ENCODE results near the gene ZMIZ2. TPM values are rescaled to one million over a fixed set of nuclear protein-coding genes. Genes with fewer than 3 reads are reported as not detected.

ZMIZ2 gene
- total RNA-seq, 1 experiment from 2014 or later, result 100 TPM

DNA sequence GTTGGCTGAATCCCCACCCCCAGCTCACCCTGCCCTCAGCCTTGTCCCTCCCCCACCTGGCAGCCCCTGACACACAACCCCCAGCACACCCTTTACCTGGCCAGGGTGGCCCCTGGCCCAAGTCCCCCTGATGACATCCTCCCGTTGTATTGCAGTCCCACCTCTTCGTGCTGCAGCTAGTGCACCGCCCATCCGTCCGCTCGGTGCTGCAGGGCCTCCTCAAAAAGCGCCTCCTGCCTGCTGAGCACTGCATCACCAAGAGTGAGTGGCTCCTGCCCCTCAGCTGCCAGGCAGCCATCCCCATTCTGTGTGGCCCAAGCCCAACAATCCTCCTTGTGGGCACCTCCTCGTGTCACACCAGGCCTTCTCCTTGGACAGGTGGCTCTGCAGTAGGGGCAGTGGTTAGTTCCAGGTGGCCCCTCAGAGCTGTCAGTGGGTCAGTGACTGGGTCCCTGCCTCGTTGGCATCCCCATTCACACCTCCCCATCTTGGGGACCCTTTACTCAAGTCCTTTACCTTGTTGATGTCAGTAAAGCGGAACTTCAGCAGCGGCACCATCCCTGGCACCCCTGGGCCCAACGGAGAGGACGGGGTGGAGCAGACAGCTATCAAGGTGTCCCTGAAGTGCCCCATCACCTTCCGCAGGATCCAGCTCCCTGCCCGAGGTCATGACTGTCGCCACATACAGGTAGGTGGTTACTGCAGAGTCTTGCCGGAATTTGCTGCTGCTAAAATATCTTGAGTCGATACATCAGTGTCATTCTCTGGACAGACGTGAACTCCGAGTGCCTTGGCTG is 14.3 kb downstream of the ZMIZ2 start:
- CTCF ChIA-PET, result no interaction called here
- H3K36me3 Mint-ChIP-seq (ENCODE audit: insufficient read depth, unreplicated experiment), result peaks cover 86% of the 10 kb centered on the region
- POLR2A ChIA-PET, result no interaction called here
- intact Hi-C loops (cut with micrococcal nuclease), result no loop called here
- H3K4me1 Mint-ChIP-seq (ENCODE audit: insufficient read depth, unreplicated experiment), result peaks cover 4% of the 10 kb centered on the region
- no peak overlapping the region for H3K4me3 Mint-ChIP-seq (ENCODE audit: unreplicated experiment)
- TF ChIP-seq, protein P1, sequence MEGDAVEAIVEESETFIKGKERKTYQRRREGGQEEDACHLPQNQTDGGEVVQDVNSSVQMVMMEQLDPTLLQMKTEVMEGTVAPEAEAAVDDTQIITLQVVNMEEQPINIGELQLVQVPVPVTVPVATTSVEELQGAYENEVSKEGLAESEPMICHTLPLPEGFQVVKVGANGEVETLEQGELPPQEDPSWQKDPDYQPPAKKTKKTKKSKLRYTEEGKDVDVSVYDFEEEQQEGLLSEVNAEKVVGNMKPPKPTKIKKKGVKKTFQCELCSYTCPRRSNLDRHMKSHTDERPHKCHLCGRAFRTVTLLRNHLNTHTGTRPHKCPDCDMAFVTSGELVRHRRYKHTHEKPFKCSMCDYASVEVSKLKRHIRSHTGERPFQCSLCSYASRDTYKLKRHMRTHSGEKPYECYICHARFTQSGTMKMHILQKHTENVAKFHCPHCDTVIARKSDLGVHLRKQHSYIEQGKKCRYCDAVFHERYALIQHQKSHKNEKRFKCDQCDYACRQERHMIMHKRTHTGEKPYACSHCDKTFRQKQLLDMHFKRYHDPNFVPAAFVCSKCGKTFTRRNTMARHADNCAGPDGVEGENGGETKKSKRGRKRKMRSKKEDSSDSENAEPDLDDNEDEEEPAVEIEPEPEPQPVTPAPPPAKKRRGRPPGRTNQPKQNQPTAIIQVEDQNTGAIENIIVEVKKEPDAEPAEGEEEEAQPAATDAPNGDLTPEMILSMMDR (IDR thresholded peaks at IDR 0.05; ENCODE audit: unreplicated experiment), result no peak
- H3K27ac Mint-ChIP-seq (ENCODE audit: low read depth, unreplicated experiment), result no peak overlapping the region
- H3K9me3 Mint-ChIP-seq (ENCODE audit: unreplicated experiment), result no peaks in the 10 kb centered on the region
- no peak for DNase-seq (ENCODE audit: unreplicated experiment)
- H3K27me3 Mint-ChIP-seq (ENCODE audit: insufficient read depth, unreplicated experiment), result no peaks in the 10 kb centered on the region
- no TSS peak for BruUV-seq (replicated peaks)

DNA sequence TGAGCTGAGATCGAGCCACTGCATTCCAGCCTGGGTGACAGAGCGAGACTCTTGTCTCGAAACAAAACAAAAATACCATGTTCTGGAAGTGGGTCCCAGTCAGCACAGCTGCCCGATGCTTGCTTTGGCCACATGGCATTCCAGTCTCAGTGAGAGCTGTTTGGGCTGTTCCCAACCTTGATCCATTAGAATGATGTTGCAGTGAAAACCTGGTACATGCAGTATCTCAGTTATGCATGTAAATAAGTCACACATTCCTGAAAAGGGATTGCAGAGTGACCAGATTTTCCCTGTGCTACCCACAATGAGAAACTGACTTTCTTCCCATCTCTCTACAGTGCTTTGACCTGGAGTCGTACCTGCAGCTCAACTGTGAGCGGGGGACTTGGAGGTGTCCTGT is 15.4 kb downstream of the ZMIZ2 start:
- H3K36me3 Mint-ChIP-seq (ENCODE audit: insufficient read depth, unreplicated experiment), result peaks cover 86% of the 10 kb centered on the region
- TF ChIP-seq, protein P1 (IDR thresholded peaks at IDR 0.05; ENCODE audit: unreplicated experiment), result no peak
- H3K4me1 Mint-ChIP-seq (ENCODE audit: insufficient read depth, unreplicated experiment), result peaks cover 14% of the 10 kb centered on the region

DNA sequence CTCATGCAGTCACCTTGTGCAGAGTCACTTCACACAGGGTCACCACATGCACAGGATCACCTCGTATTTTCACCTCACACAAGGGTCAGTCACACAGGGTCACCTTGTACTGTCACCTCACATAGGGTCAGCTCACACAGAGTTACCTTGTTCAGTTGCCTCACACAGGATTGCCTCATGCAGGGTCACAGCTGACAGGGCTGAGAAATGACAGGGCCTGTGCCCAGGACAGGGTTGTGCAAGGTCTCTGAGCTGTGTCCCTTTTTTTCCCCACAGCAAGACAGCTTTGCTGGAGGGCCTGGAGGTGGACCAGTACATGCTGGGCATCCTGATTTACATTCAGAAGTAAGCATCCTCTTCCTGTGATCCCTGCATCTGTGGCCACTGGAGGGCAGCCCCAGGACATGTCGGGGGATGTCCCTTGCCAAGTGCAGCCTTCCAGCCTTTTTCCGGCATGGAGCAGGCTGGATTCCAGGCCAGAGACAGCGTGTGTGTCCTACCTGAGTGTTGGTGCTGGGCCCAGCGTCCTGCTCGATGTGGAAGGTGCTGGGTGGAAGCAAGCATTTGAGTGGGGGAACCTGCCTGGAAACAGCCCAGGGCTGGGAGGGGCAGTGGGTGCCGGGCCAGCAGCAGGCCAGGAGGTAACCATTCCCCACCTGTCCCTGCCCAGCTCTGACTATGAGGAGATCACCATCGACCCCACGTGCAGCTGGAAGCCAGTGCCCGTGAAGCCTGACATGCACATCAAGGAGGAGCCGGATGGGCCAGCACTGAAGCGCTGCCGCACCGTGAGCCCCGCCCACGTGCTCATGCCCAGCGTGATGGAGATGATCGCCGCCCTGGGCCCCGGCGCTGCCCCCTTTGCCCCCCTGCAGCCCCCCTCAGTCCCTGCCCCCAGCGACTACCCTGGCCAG is 16.3 kb downstream of the ZMIZ2 start:
- peaks cover 22% of the 10 kb centered on the region for H3K4me1 Mint-ChIP-seq (ENCODE audit: insufficient read depth, unreplicated experiment)
- TF ChIP-seq, protein P1 (IDR thresholded peaks at IDR 0.05; ENCODE audit: unreplicated experiment), result no peak
- ChIA-PET POLR2A (no interaction called here), CTCF (no interaction called here)
- H3K36me3 Mint-ChIP-seq (ENCODE audit: insufficient read depth, unreplicated experiment), result peaks cover 82% of the 10 kb centered on the region
- intact Hi-C loops (cut with micrococcal nuclease), result no loop called here
- no TSS peak for BruUV-seq (replicated peaks)
- no peak overlapping the region for H3K27ac Mint-ChIP-seq (ENCODE audit: low read depth, unreplicated experiment)
- DNase-seq (ENCODE audit: unreplicated experiment), result no peak
- H3K27me3 Mint-ChIP-seq (ENCODE audit: insufficient read depth, unreplicated experiment), result no peaks in the 10 kb centered on the region
- H3K4me3 Mint-ChIP-seq (ENCODE audit: unreplicated experiment), result no peak overlapping the region
- H3K9me3 Mint-ChIP-seq (ENCODE audit: unreplicated experiment), result no peaks in the 10 kb centered on the region

More for the DNA sequence above, 15.4 kb downstream of the ZMIZ2 start:
- Mint-ChIP-seq H3K4me3 (ENCODE audit: unreplicated experiment) (no peak overlapping the region), H3K27ac (ENCODE audit: low read depth, unreplicated experiment) (no peak overlapping the region), H3K9me3 (ENCODE audit: unreplicated experiment) (no peaks in the 10 kb centered on the region), H3K27me3 (ENCODE audit: insufficient read depth, unreplicated experiment) (no peaks in the 10 kb centered on the region)
- no TSS peak for BruUV-seq (replicated peaks)
- ChIA-PET POLR2A (no interaction called here), CTCF (no interaction called here)
- intact Hi-C loops (cut with micrococcal nuclease), result no loop called here
- no peak for DNase-seq (ENCODE audit: unreplicated experiment)
